Endodermal cell (in vitro differentiated cells): Measurements from ENCODE around the gene FBRS. TPM values are rescaled to one million over a fixed set of nuclear protein-coding genes. Genes with fewer than 3 reads are reported as not detected.

ENCODE experiments used
- DNase-seq: peaks from one replicate; pipeline ENCODE4 v3.0.0-alpha.2; 2017
- H3K27ac ChIP-seq: 2 replicates; pipeline ENCODE4 v1.5.1; 2013; ENCODE audit warnings: mild to moderate bottlenecking, low read depth, low read length, moderate library complexity
- H3K27me3 ChIP-seq: 2 replicates; pipeline ENCODE4 v1.6.1; 2013; ENCODE audit warnings: mild to moderate bottlenecking, low read length, moderate library complexity; ENCODE audit not compliant: insufficient read depth, control insufficient read depth, poor library complexity, severe bottlenecking
- H3K36me3 ChIP-seq: 2 replicates; pipeline ENCODE4 v1.7.0; 2013; ENCODE audit warnings: mild to moderate bottlenecking, low read length, moderate library complexity; ENCODE audit not compliant: control insufficient read depth, insufficient read depth
- H3K4me1 ChIP-seq: one replicate; pipeline ENCODE4 v1.7.0; 2013; ENCODE audit warnings: low read length; ENCODE audit not compliant: control insufficient read depth, insufficient read depth
- H3K4me3 ChIP-seq: 2 replicates; pipeline ENCODE4 v1.5.1; 2013; ENCODE audit warnings: mild to moderate bottlenecking, low read length, moderate library complexity
- H3K9ac ChIP-seq: 2 replicates; pipeline ENCODE4 v1.6.1; 2013; ENCODE audit warnings: mild to moderate bottlenecking, low read length, moderate library complexity; ENCODE audit not compliant: poor library complexity, severe bottlenecking; ENCODE audit errors: extremely low read depth
- H3K9me3 ChIP-seq: 2 replicates; pipeline ENCODE4 v1.6.1; 2013; ENCODE audit warnings: mild to moderate bottlenecking, low read length, moderate library complexity; ENCODE audit not compliant: control insufficient read depth
- H3K27ac Mint-ChIP-seq: 2 replicates; pipeline ENCODE4 v1.8.0; 2020; ENCODE audit warnings: mixed read lengths
- H3K27me3 Mint-ChIP-seq: 2 replicates; pipeline ENCODE4 v1.8.0; 2021; ENCODE audit warnings: mild to moderate bottlenecking, mixed read lengths; ENCODE audit not compliant: insufficient read depth
- H3K36me3 Mint-ChIP-seq: 2 replicates; pipeline ENCODE4 v1.8.0; 2020; ENCODE audit warnings: low read depth, mixed read lengths
- H3K4me1 Mint-ChIP-seq: 2 replicates; pipeline ENCODE4 v1.8.0; 2020; ENCODE audit warnings: mixed read lengths
- H3K4me3 Mint-ChIP-seq: 2 replicates; pipeline ENCODE4 v1.8.0; 2020; ENCODE audit warnings: mild to moderate bottlenecking, moderate library complexity, mixed read lengths
- H3K9me3 Mint-ChIP-seq: 2 replicates; pipeline ENCODE4 v1.8.0; 2020; ENCODE audit warnings: mild to moderate bottlenecking, mixed read lengths
- WGBS, 2 experiments: methylation state at CpG; one replicate each; pipeline versions ENCODE4 v1.1.5 to v1.1.7; 2013; ENCODE audit warnings: missing lambda C conversion rate in 2 of 2, mixed read lengths in 1 of 2; ENCODE audit not compliant: insufficient coverage in 1 of 2, insufficient read length in 1 of 2; 5-methylcytosine and 5-hydroxymethylcytosine counted together
- total RNA-seq, 2 donors: library from RNA; stranded (reverse); fragmentation: NEBNext Ultra II Directional in 1 of 2; extraction: Animal tissue kit (Norgen Biotek cat#: 25700) in 1 of 2; gene quantifications; 2 replicates in 1 of 2; 3 replicates in 1 of 2; pipeline ENCODE4 v1.2.1, GENCODE V29; 2021
- TF ChIP-seq, protein P1 (sequence below): fragments of 200-600 bp; sonication (generic); conservative IDR thresholded peaks from 2 replicates; pipeline ENCODE4 v1.5.0; 2021; ENCODE audit warnings: antibody characterized with exemption, mild to moderate bottlenecking

Gene FBRS
- total RNA-seq, 2 donors from 2014 or later: 50.2 to 53.1 TPM

DNA sequence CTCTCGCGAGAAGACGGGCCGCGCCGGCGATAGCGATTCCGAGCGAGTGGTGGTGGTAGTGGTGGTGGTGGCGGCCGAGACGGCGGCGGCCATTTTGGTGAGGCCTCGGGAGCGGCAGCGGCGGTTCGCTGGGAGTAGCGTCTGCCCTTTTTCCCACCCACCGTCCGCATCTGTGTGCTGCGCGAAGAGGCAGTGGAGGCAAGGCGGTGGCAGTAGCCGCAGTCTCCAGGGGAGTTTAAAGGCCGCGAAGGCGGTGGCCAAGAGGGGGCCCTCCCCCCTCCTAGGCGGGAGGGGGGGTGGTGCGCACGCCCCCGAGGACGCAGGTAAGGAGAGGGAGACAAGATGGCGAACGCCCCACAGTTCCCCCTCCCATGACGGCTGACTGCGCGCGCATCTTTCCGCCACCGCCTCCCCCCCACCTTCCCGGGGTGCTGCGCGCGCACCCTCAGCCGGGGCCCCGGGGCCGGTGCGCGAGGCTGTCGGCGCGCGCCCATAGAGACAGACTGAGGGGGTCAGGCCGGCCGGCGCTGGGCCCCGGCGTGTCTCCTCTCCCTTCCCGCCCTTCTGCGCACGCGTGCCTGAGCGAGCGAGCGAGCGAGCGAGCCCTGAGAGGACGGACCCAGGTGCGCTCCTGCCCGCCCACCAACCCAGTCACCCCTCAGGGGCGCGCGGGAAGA is 40.0 kb downstream of the FBRS start:
- Mint-ChIP-seq H3K36me3 (peaks cover 21% of the 10 kb centered on the region), H3K27me3 (peaks cover 41% of the 10 kb centered on the region), H3K27ac (peak overlapping the region; percentile 100), H3K4me3 (peak overlapping the region; percentile 81), H3K4me1 (peaks cover 14% of the 10 kb centered on the region), H3K9me3 (no peaks in the 10 kb centered on the region)
- peak overlapping the region; percentile 99 for H3K4me3 ChIP-seq
- TF ChIP-seq, protein P1, sequence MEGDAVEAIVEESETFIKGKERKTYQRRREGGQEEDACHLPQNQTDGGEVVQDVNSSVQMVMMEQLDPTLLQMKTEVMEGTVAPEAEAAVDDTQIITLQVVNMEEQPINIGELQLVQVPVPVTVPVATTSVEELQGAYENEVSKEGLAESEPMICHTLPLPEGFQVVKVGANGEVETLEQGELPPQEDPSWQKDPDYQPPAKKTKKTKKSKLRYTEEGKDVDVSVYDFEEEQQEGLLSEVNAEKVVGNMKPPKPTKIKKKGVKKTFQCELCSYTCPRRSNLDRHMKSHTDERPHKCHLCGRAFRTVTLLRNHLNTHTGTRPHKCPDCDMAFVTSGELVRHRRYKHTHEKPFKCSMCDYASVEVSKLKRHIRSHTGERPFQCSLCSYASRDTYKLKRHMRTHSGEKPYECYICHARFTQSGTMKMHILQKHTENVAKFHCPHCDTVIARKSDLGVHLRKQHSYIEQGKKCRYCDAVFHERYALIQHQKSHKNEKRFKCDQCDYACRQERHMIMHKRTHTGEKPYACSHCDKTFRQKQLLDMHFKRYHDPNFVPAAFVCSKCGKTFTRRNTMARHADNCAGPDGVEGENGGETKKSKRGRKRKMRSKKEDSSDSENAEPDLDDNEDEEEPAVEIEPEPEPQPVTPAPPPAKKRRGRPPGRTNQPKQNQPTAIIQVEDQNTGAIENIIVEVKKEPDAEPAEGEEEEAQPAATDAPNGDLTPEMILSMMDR: no peak
- peak overlapping the region; percentile 100 for H3K27ac ChIP-seq
- peak overlapping the region; percentile 100 for H3K9ac ChIP-seq
- peaks cover 29% of the 10 kb centered on the region for H3K36me3 ChIP-seq
- H3K9me3 ChIP-seq: no peaks in the 10 kb centered on the region
- H3K27me3 ChIP-seq: peaks cover 15% of the 10 kb centered on the region
- DNase-seq: peak; percentile 99
- no peaks in the 10 kb centered on the region for H3K4me1 ChIP-seq
- 0% methylated on average over 18 to 74 of the region's 76 CpGs for WGBS, 2 experiments

DNA sequence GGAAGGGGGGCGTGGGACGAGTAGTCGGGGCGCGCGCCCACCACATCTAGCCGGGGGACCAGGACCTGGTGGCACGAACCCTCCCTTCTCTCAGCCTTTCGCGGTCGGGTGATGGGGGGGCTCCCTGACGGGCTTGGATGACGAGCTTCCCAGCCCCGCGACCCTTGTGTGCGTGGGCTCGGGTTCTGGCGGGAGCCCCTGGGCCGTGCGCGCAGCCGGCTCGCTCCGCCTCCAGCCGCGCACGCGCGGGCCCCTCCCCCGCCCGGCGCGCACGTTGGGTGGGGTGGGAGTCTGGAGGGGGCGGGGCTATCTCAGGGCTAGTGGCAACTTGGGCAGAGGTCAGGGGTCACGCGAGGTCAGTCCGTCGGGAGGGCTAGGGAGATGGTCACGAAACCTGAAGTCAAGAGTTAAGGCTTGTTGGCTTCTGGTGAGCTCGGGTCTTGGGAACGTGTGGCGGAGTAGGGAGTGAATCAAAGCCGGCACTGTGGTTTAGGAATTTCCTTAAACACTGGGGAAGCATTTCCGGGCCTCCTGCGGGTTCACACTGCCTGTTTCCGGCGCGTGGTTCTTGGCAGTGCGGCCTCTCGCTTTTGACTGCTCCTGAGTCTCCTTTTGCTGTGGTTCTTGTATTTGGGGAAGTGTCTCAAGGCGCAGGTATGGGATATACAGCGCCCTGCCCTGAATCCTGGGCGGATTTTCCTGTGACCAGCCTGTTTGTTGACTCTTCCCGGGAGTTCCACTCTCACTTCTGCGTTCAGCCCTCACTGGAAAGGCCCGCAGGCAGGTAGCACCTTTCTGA is 40.8 kb downstream of the FBRS start, which contains the start of gene SRCAP:
SRCAP (plus strand) TSS at position 356 of the 799 bp plus-strand sequence. CDS start 1,654 bp downstream, outside the sequence.
- peak within 1 kb of the TSS; percentile 99 for H3K4me3 ChIP-seq
- no peaks in the 10 kb centered on the region for H3K4me1 ChIP-seq
- peak; percentile 94 for DNase-seq
- TF ChIP-seq, protein P1: no peak
- H3K36me3 ChIP-seq: peaks cover 33% of the 10 kb centered on the region
- no peaks in the 10 kb centered on the region for H3K9me3 Mint-ChIP-seq
- peaks cover 9% of the 10 kb centered on the region for H3K27me3 ChIP-seq
- H3K27me3 Mint-ChIP-seq: peaks cover 34% of the 10 kb centered on the region
- H3K27ac ChIP-seq: peak within 1 kb of the TSS; percentile 100
- peak within 1 kb of the TSS; percentile 81 for H3K4me3 Mint-ChIP-seq
- peaks cover 12% of the 10 kb centered on the region for H3K4me1 Mint-ChIP-seq
- no peaks in the 10 kb centered on the region for H3K9me3 ChIP-seq
- peak within 1 kb of the TSS; percentile 100 for H3K27ac Mint-ChIP-seq
- peaks cover 25% of the 10 kb centered on the region for H3K36me3 Mint-ChIP-seq
- 1 to 3% methylated on average over 22 to 56 of the region's 57 CpGs for WGBS, 2 experiments
- peak within 1 kb of the TSS; percentile 100 for H3K9ac ChIP-seq

DNA sequence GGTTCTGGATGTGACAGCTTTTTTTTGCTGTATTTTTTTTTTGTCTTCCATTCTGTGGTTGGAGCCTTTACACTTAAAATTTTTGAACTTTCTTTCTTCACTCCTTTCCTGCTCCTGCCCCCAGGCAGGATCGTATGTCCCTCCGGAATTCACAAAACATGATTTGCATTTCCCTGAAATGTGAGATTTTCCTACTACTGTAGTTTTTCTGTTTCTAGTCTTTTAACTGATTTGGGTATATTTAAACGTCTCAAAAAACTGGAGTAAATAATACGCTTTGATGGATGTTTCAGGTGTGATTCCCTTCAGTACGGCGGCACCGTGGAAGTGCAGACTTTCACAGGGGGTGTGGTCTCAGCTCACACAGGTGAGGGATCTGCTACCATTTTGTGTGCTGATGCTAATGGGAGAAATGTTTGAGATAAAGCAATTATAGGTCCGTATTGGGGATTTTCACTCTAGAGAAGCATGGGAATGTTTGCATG is 41.4 kb downstream of the FBRS start:
- Mint-ChIP-seq H3K9me3 (no peaks in the 10 kb centered on the region), H3K4me1 (peaks cover 12% of the 10 kb centered on the region), H3K27me3 (peaks cover 28% of the 10 kb centered on the region), H3K36me3 (peaks cover 32% of the 10 kb centered on the region), H3K27ac (peak overlapping the region; percentile 94), H3K4me3 (peak overlapping the region; percentile 81)
- H3K27ac ChIP-seq: peak overlapping the region; percentile 100
- TF ChIP-seq, protein P1: no peak
- H3K4me3 ChIP-seq: peak overlapping the region; percentile 99
- peak overlapping the region; percentile 100 for H3K9ac ChIP-seq
- H3K4me1 ChIP-seq: no peaks in the 10 kb centered on the region
- no peaks in the 10 kb centered on the region for H3K9me3 ChIP-seq
- H3K36me3 ChIP-seq: peaks cover 39% of the 10 kb centered on the region
- H3K27me3 ChIP-seq: peaks cover 8% of the 10 kb centered on the region
- no peak for DNase-seq
- WGBS, 2 experiments: 53 to 70% methylated on average over 5 to 7 of the region's 8 CpGs
